Sigmoid colon (tissue), 7 donors: ENCODE results near the gene DPCD. TPM values are rescaled to one million over a fixed set of nuclear protein-coding genes. Genes with fewer than 3 reads are reported as not detected.
A peak's percentile ranks its signal among the peaks of the same experiment; 100 is the strongest.

Source experiments
- DNase-seq: peaks from one replicate; pipeline ENCODE4 v3.0.0-alpha.2; 2019
- H3K27ac ChIP-seq, 4 donors: fragments of 200-600 bp; sonication (generic); one replicate each; pipeline ENCODE4 v1.5.1; 2016 to 2019; ENCODE audit warnings: mild to moderate bottlenecking in 1 of 4
- H3K27me3 ChIP-seq, 3 donors: fragments of 200-600 bp; sonication (generic); one replicate each; pipeline ENCODE4 v1.5.1; 2019; ENCODE audit warnings: mild to moderate bottlenecking in 1 of 3
- H3K36me3 ChIP-seq, 4 donors: fragments of 200-600 bp; sonication (generic); one replicate each; pipeline ENCODE4 v1.5.1; 2016 to 2019
- H3K4me1 ChIP-seq, 4 donors: fragments of 200-600 bp; sonication (generic); one replicate each; pipeline ENCODE4 v1.5.1; 2017 to 2019
- H3K4me3 ChIP-seq, 4 donors: fragments of 200-600 bp; sonication (generic); one replicate each; pipeline ENCODE4 v1.5.1; 2017 to 2019; ENCODE audit warnings: mild to moderate bottlenecking in 2 of 4, moderate library complexity in 1 of 4
- H3K9me3 ChIP-seq, 4 donors: fragments of 200-600 bp in 3 of 4; sonication (generic) in 3 of 4; one replicate each; pipeline versions ENCODE4 v1.5.1 to v1.6.1; 2013 to 2019
- EP300 ChIP-seq, 4 donors: sonication (generic); formaldehyde crosslinking; IDR thresholded peaks; one replicate each; pipeline ENCODE4 v1.6.1; 2017; ENCODE audit warnings: antibody characterized with exemption in 4 of 4
- POLR2A ChIP-seq, 2 donors: fragments of 450-650 bp; IDR thresholded peaks; one replicate each; pipeline ENCODE4 v1.6.1; 2016; ENCODE audit warnings: antibody characterized with exemption in 2 of 2, mild to moderate bottlenecking in 2 of 2, moderate library complexity in 2 of 2
- POLR2AphosphoS5 ChIP-seq, 4 donors: sonication (generic); formaldehyde crosslinking; IDR thresholded peaks; one replicate each; pipeline ENCODE4 v1.6.1; 2017; ENCODE audit warnings: antibody characterized with exemption in 4 of 4
- WGBS, 2 donors: extraction: QIAGEN DNeasy Blood & Tissue Kit; methylation state at CpG; one replicate each; pipeline ENCODE4 v1.1.7; 2013; 5-methylcytosine and 5-hydroxymethylcytosine counted together
- intact Hi-C: fragments of 100-400 bp; cut with DNase I; formaldehyde crosslinking; loops from one replicate; pipeline ENCODE4 v1.15.1; 2023
- polyA plus RNA-seq, 3 donors: library from polyadenylated mRNA; stranded (reverse); fragments of 200-250 nt; gene quantifications; one replicate each; pipeline ENCODE4 v1.2.3, GENCODE V29; 2013
- total RNA-seq, 4 donors: library from RNA; depleted of rRNA; stranded (reverse); fragments of >200 nt; gene quantifications; one replicate each; pipeline ENCODE4 v1.1.0, GENCODE V29; 2016
- TF ChIP-seq, protein P1 (sequence below), 4 experiments: fragments of 450-650 bp in 3 of 4; fragments of 200-600 bp in 1 of 4; IDR thresholded peaks; one replicate each; pipeline ENCODE4 v1.5.1; 2016 to 2019; ENCODE audit warnings: antibody characterized with exemption in 4 of 4, mild to moderate bottlenecking in 3 of 4, moderate library complexity in 2 of 4
- donor health status: healthy with polysubstance abuse.
- donor health status: Bipolar disorder and iron deficiency.
- donor health status: healthy.

DPCD gene
- total and polyA plus RNA-seq, 7 donors = 13.2 to 80.2 (median 25.7) TPM

DNA sequence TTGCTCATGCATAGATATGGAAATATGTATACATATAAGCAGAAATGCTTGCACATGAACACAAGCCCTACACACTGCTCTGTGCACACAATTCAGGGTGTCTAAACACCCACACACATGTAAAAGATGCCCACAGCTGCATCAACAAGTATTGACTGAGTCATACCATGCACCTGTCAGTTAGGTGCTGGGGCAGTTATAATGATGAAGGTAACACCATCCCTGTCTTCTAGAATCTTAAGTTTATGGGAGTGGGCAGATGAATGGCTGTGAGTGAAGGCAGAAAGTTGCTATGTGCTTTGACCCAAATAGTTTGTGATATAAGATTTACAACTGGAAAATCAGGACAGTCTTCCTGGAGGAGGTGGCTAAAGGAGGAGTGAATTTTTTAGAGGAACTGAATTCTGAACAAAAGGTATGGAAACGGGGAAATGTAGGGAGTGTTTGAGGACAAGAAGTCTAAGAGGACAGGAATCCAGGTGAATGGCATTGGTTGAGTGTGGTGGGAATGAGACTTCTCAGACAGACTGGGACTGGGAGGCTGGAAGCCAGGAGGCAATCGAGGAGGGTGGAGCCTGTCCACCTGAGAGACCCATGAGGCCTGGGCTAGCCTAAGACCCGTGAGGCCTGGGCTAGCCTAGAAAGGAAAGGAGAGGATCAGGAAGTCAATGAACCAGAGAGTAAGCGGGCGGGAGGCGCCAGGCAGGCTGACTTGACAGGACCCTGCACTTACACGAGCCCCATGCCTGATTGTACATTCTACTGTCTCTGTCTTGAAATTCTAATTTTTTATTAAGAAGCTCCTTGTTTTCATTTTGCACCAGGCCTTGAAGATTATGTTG, 20.7 kb upstream of the DPCD start:
- Histone ChIP-seq H3K9me3 (no peaks in the 10 kb centered on the region), H3K27ac (no peak overlapping the region), H3K27me3 (peaks cover 41 to 81% (median 66%) of the 10 kb centered on the region in 3 donors), H3K36me3 (no peaks in the 10 kb centered on the region), H3K4me1 (peaks cover 0 to 26% (median 24%) of the 10 kb centered on the region in 4 donors), H3K4me3 (no peak overlapping the region)
- TF ChIP-seq, protein P1, sequence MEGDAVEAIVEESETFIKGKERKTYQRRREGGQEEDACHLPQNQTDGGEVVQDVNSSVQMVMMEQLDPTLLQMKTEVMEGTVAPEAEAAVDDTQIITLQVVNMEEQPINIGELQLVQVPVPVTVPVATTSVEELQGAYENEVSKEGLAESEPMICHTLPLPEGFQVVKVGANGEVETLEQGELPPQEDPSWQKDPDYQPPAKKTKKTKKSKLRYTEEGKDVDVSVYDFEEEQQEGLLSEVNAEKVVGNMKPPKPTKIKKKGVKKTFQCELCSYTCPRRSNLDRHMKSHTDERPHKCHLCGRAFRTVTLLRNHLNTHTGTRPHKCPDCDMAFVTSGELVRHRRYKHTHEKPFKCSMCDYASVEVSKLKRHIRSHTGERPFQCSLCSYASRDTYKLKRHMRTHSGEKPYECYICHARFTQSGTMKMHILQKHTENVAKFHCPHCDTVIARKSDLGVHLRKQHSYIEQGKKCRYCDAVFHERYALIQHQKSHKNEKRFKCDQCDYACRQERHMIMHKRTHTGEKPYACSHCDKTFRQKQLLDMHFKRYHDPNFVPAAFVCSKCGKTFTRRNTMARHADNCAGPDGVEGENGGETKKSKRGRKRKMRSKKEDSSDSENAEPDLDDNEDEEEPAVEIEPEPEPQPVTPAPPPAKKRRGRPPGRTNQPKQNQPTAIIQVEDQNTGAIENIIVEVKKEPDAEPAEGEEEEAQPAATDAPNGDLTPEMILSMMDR (IDR thresholded peaks at IDR 0.05) = no peak
- TF ChIP-seq POLR2AphosphoS5 (IDR thresholded peaks at IDR 0.05) (no peak), EP300 (IDR thresholded peaks at IDR 0.05) (no peak), POLR2A (IDR thresholded peaks at IDR 0.05) (no peak)
- DNase-seq = peak; percentile 51
- intact Hi-C loops = no loop called here
- 45 to 66% methylated on average over 7 of the region's 7 CpGs for WGBS, 2 donors

DNA sequence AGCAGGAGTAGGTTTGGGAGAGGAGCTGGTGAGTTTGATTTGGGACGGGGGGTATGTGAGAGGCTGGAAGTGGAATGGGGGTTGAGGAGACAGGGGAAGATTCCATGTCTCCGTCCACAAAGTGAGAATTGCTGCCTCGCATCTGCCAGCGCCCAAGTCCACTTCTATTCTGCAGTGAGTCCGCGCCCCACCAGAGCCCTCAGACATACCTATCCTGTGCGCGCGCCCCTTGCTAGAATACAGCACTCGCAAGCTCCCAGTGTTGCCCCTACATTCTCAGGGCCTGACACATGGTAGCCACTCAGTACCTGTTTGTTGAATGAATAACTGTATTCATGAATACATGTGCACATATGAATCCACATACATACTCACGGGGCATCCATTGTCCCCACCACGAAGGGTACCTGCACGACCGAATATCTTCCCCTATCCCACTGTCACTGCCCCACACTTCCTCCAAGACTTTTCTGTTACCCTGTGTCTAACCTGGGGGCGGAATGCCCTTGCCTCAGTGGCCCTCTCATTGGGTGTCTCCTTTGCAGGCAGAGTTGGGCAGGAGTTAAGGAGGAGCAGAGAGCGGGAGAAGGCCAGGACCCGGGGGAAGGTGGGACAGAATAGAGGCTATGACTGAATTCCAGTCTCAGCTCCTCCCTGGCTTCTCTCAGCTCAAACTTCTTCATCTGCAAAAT, 19.9 kb upstream of the DPCD start:
- intact Hi-C loops = no loop called here
- TF ChIP-seq, protein P1 (IDR thresholded peaks at IDR 0.05) = no peak
- TF ChIP-seq POLR2A (IDR thresholded peaks at IDR 0.05) = no peak
- TF ChIP-seq EP300 (IDR thresholded peaks at IDR 0.05) = no peak
- no peak for TF ChIP-seq POLR2AphosphoS5 (IDR thresholded peaks at IDR 0.05)
- H3K27ac ChIP-seq = no peak overlapping the region
- WGBS, 2 donors = 81 to 90% methylated on average over 17 of the region's 17 CpGs
- peaks cover 41 to 73% (median 62%) of the 10 kb centered on the region in 3 donors for H3K27me3 ChIP-seq
- H3K4me3 ChIP-seq = no peak overlapping the region
- no peaks in the 10 kb centered on the region for H3K36me3 ChIP-seq
- H3K9me3 ChIP-seq = peaks cover 0 to 4% (median 3%) of the 10 kb centered on the region in 4 donors
- peak; percentile 52 for DNase-seq
- H3K4me1 ChIP-seq = peaks cover 0 to 26% (median 24%) of the 10 kb centered on the region in 4 donors

DNA sequence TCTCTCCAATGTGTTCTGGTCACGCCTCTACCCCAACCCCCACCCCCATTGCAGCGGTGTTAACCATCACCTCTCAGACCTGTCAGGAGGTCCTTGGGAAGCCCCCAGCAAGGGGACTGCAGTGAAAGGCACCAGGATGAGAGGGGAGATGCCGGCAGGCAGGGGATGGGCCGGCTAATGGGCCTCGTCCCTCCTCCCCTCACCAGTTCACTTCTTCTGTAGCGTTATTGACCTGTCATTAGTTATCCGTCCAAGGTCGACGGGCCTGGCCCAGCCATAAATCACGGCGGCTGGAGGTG, 18.8 kb upstream of the DPCD start:
- peak; percentile 58 for DNase-seq
- Histone ChIP-seq H3K36me3 (no peaks in the 10 kb centered on the region), H3K27ac (no peak overlapping the region), H3K4me1 (peaks cover 0 to 26% (median 24%) of the 10 kb centered on the region in 4 donors), H3K4me3 (peak overlapping the region in 1 of 4 donors; percentile 61), H3K9me3 (peaks cover 0 to 4% (median 3%) of the 10 kb centered on the region in 4 donors), H3K27me3 (peaks cover 41 to 68% (median 59%) of the 10 kb centered on the region in 3 donors)
- no peak for TF ChIP-seq POLR2AphosphoS5 (IDR thresholded peaks at IDR 0.05)
- TF ChIP-seq, protein P1 (IDR thresholded peaks at IDR 0.05) = no peak
- no peak for TF ChIP-seq EP300 (IDR thresholded peaks at IDR 0.05)
- no peak for TF ChIP-seq POLR2A (IDR thresholded peaks at IDR 0.05)
- intact Hi-C loops = loop anchor here (1.0 kb wide), 1 partner anchor 356 kb away; no protein-coding TSS in a partner anchor
- 5 to 8% methylated on average over 11 of the region's 11 CpGs for WGBS, 2 donors

DNA sequence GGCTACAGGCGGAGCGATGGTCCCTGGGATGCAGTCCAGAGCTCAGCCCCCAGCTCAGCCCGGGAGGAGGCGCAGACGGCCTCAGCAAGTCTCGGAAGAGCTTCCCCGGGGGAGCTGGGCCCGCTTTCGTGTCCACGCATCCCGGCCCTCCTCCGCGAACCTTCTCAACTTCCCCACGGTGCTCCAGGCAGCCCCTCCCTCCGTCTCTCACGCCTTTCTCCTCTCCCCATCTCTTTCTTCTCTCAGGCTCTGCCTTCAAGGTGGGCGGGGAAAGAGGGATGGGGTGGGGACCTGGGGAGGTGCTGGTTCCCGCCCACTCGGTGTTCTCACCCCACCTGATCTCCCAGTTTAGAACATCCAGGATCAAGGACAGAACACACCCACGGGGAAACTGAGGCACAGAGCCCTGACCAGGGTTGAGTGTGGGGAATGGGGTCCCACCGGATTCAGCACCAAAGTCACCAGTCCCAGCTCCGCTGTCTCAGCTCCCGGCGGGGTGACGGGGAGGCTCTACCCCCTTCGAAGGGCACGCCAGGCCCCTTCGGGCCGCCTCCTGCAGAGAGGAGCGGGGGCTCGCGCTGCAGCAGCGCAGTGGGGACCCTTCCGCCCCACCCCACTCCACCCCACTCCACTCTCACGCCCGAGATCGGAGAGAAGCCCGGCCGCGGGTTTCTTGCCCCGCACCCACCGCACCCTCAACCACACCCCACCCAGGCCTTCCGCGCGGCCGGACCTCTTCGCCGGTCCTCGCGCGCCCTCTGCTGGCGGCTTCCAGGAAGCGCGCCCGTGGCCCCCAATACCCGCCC, 18.3 kb upstream of the DPCD start:
- peak; percentile 88 for DNase-seq
- Histone ChIP-seq H3K4me1 (peaks cover 0 to 26% (median 24%) of the 10 kb centered on the region in 4 donors), H3K36me3 (no peaks in the 10 kb centered on the region), H3K27ac (peak overlapping the region in 1 of 4 donors; percentile 28), H3K9me3 (peaks cover 0 to 4% (median 3%) of the 10 kb centered on the region in 4 donors), H3K4me3 (peak overlapping the region; percentile 13 to 61 (median 48)), H3K27me3 (peaks cover 41 to 62% (median 53%) of the 10 kb centered on the region in 3 donors)
- no peak for TF ChIP-seq POLR2AphosphoS5 (IDR thresholded peaks at IDR 0.05)
- TF ChIP-seq, protein P1 (IDR thresholded peaks at IDR 0.05) = peak; percentile 53 to 97 (median 64)
- 1 to 2% methylated on average over 56 of the region's 56 CpGs for WGBS, 2 donors
- intact Hi-C loops = loop anchor here (1.0 to 2.0 kb wide), 2 partner anchors 357 to 409 kb away; no protein-coding TSS in a partner anchor
